H1 (cell line): ENCODE measurements around the gene PEAK1. TPM values are rescaled to one million over a fixed set of nuclear protein-coding genes. Genes with fewer than 3 reads are reported as not detected.

Source experiments
- CTCF ChIA-PET: fragments of 300-600 bp; sonication (Branson Sonifier 250); formaldehyde crosslinking; loops from one replicate; lab custom pipeline; 2021; ENCODE audit not compliant: partially characterized antibody; lab: Charles Lee
- POLR2A ChIA-PET: fragments of 300-600 bp; sonication (Branson Sonifier 250); formaldehyde crosslinking; loops from one replicate; lab custom pipeline; 2021; ENCODE audit warnings: inconsistent platforms; ENCODE audit not compliant: partially characterized antibody; lab: Charles Lee
- DNase-seq, 2 experiments: peaks; one replicate each; pipeline versions ENCODE4 v3.0.0 to v3.0.0-alpha.2; 2010 to 2022; ENCODE audit warnings: low spot score in 2 of 2, low read depth in 1 of 2, mixed read lengths in 1 of 2
- FAIRE-seq: peaks from 2 replicates; lab custom pipeline; 2011; peaks lifted over from hg19 to GRCh38; lab: Jason Lieb, UNC
- H2AFZ ChIP-seq: 2 replicates; pipeline ENCODE4 v1.8.1; 2012; ENCODE audit warnings: low read length, inconsistent platforms
- H2AK5ac ChIP-seq: 2 replicates; pipeline ENCODE4 v1.6.1; 2013; ENCODE audit warnings: low read depth, low read length
- H2BK120ac ChIP-seq: replicated peaks from 2 replicates; pipeline ENCODE3; 2013; ENCODE audit warnings: low read depth, low read length, inconsistent platforms
- H2BK12ac ChIP-seq: 2 replicates; pipeline ENCODE4 v1.6.1; 2013; ENCODE audit warnings: low read depth, low read length
- H2BK15ac ChIP-seq: 2 replicates; pipeline ENCODE4 v1.6.1; 2013; ENCODE audit warnings: low read length
- H2BK20ac ChIP-seq: 2 replicates; pipeline ENCODE4 v1.6.1; 2013; ENCODE audit warnings: low read length
- H2BK5ac ChIP-seq: 2 replicates; pipeline ENCODE4 v1.6.1; 2013; ENCODE audit warnings: low read depth, low read length
- H3K14ac ChIP-seq: 2 replicates; pipeline ENCODE4 v1.6.1; 2013; ENCODE audit warnings: inconsistent platforms; ENCODE audit not compliant: insufficient read length
- H3K18ac ChIP-seq: 2 replicates; pipeline ENCODE4 v1.6.1; 2013; ENCODE audit warnings: low read length; ENCODE audit errors: extremely low read depth
- H3K23ac ChIP-seq: 2 replicates; pipeline ENCODE4 v1.6.1; 2013; ENCODE audit warnings: inconsistent platforms; ENCODE audit not compliant: insufficient read length
- H3K23me2 ChIP-seq: 2 replicates; pipeline ENCODE4 v1.6.1; 2013; ENCODE audit warnings: low read depth, low read length
- H3K27ac ChIP-seq: 2 replicates; pipeline ENCODE4 v1.6.1; 2011; ENCODE audit warnings: low read depth, low read length, inconsistent platforms
- H3K27me3 ChIP-seq, 4 experiments: replicated peaks in 1 of 4; 1 replicate in 1 of 4; 2 replicates in 3 of 4; pipeline versions ENCODE4 v1.6.1 to v1.8.1; 2011 to 2013; ENCODE audit warnings: low read length in 3 of 4, mild to moderate bottlenecking in 3 of 4, inconsistent platforms in 2 of 4, mixed read lengths in 2 of 4, moderate library complexity in 1 of 4; ENCODE audit not compliant: control insufficient read depth in 3 of 4, insufficient read depth in 3 of 4; ENCODE audit errors: extremely low read depth in 1 of 4
- H3K36me3 ChIP-seq, 4 experiments: 2 replicates each; pipeline versions ENCODE4 v1.6.1 to v1.8.1; 2011 to 2013; ENCODE audit warnings: mild to moderate bottlenecking in 4 of 4, low read length in 3 of 4, moderate library complexity in 2 of 4, control low read depth in 1 of 4, inconsistent platforms in 1 of 4; ENCODE audit not compliant: insufficient read depth in 4 of 4, control insufficient read depth in 2 of 4
- H3K4ac ChIP-seq: replicated peaks from 2 replicates; pipeline ENCODE3; 2013; ENCODE audit warnings: low read length, low read depth, mixed read lengths, inconsistent platforms; ENCODE audit not compliant: insufficient read length
- H3K4me1 ChIP-seq, 4 experiments: replicated peaks in 1 of 4; 1 replicate in 1 of 4; 2 replicates in 3 of 4; pipeline versions ENCODE4 v1.6.1 to v1.8.1; 2011 to 2013; ENCODE audit warnings: low read length in 3 of 4, inconsistent platforms in 2 of 4, mixed read lengths in 1 of 4; ENCODE audit not compliant: insufficient read depth in 4 of 4, control insufficient read depth in 3 of 4
- H3K4me2 ChIP-seq, 2 experiments: 2 replicates each; pipeline versions ENCODE4 v1.6.1 to v1.8.1; 2011 to 2013; ENCODE audit warnings: low read depth in 2 of 2, low read length in 2 of 2, control low read depth in 1 of 2, inconsistent platforms in 1 of 2, mild to moderate bottlenecking in 1 of 2; ENCODE audit not compliant: insufficient read depth in 1 of 2
- H3K4me3 ChIP-seq, 4 experiments: fragments of 200-600, 300-600 bp in 1 of 4; sonication (generic), shearing (Covaris generic), sonication (Bioruptor Twin) in 1 of 4; 2 replicates each; pipeline versions ENCODE4 v1.5.1 to v1.8.1; 2011 to 2016; ENCODE audit warnings: low read length in 4 of 4, low read depth in 3 of 4, control low read depth in 2 of 4, inconsistent platforms in 2 of 4, mild to moderate bottlenecking in 2 of 4, mixed read lengths in 1 of 4, moderate library complexity in 1 of 4; ENCODE audit not compliant: insufficient read depth in 2 of 4; ENCODE audit errors: extremely low read depth in 1 of 4
- H3K56ac ChIP-seq: replicated peaks from 2 replicates; pipeline ENCODE3; 2013; ENCODE audit warnings: low read depth, mild to moderate bottlenecking, mixed read lengths, low read length, inconsistent platforms; ENCODE audit not compliant: insufficient read length
- H3K79me1 ChIP-seq: 2 replicates; pipeline ENCODE4 v1.6.1; 2013; ENCODE audit warnings: low read depth, low read length, control low read depth
- H3K79me2 ChIP-seq, 2 experiments: 2 replicates each; pipeline versions ENCODE4 v1.6.1 to v1.8.1; 2012 to 2013; ENCODE audit warnings: low read length in 2 of 2, mild to moderate bottlenecking in 2 of 2, inconsistent platforms in 1 of 2; ENCODE audit not compliant: insufficient read depth in 2 of 2, control insufficient read depth in 1 of 2
- H3K9ac ChIP-seq, 4 experiments: replicated peaks in 1 of 4; 1 replicate in 1 of 4; 2 replicates in 3 of 4; pipeline versions ENCODE4 v1.6.1 to v1.8.1; 2011 to 2013; ENCODE audit warnings: low read depth in 3 of 4, low read length in 3 of 4, control low read depth in 2 of 4, mild to moderate bottlenecking in 2 of 4, moderate library complexity in 2 of 4, inconsistent platforms in 1 of 4; ENCODE audit errors: extremely low read depth in 1 of 4
- H3K9me3 ChIP-seq, 2 experiments: 2 replicates each; pipeline versions ENCODE4 v1.6.1 to v1.8.1; 2012 to 2013; ENCODE audit warnings: mild to moderate bottlenecking in 2 of 2, moderate library complexity in 2 of 2, control low read depth in 1 of 2, inconsistent platforms in 1 of 2, low read depth in 1 of 2, low read length in 1 of 2, mixed read lengths in 1 of 2; ENCODE audit not compliant: insufficient read depth in 2 of 2
- H4K20me1 ChIP-seq, 2 experiments: replicated peaks in 1 of 2; 2 replicates each; pipeline versions ENCODE3 to v1.8.1; 2011 to 2013; ENCODE audit warnings: inconsistent platforms in 2 of 2, low read length in 2 of 2, mild to moderate bottlenecking in 1 of 2; ENCODE audit not compliant: insufficient read depth in 2 of 2, control insufficient read depth in 1 of 2
- H4K5ac ChIP-seq: 2 replicates; pipeline ENCODE4 v1.6.1; 2013; ENCODE audit warnings: low read length, low read depth, mixed read lengths, inconsistent platforms; ENCODE audit not compliant: insufficient read length
- H4K8ac ChIP-seq: 2 replicates; pipeline ENCODE4 v1.8.0; 2013; ENCODE audit warnings: mild to moderate bottlenecking, moderate library complexity, low read length, inconsistent platforms; ENCODE audit not compliant: insufficient read depth; ENCODE audit errors: extremely low read depth
- H4K91ac ChIP-seq: replicated peaks from 2 replicates; pipeline ENCODE3; 2013; ENCODE audit warnings: low read length, mixed read lengths, inconsistent platforms; ENCODE audit not compliant: insufficient read length
- ATF3 ChIP-seq: IDR thresholded peaks from 2 replicates; pipeline ENCODE4 v1.6.1; 2011; ENCODE audit warnings: low read depth, mild to moderate bottlenecking, low read length; ENCODE audit not compliant: insufficient read depth
- BRCA1 ChIP-seq: IDR thresholded peaks from 2 replicates; pipeline ENCODE4 v1.6.1; 2012; ENCODE audit warnings: low read depth, low read length, improper control_type of control experiment
- CBX8 ChIP-seq: fragments of 300-800, 300-1000 bp; sonication (generic); IDR thresholded peaks from 2 replicates; pipeline ENCODE4 v1.7.1; 2016; ENCODE audit warnings: low read depth, low read length, borderline replicate concordance
- CTBP2 ChIP-seq: IDR thresholded peaks from 2 replicates; pipeline ENCODE4 v1.7.0; 2011; ENCODE audit warnings: borderline replicate concordance, mild to moderate bottlenecking, moderate library complexity, mixed read lengths, low read length; ENCODE audit not compliant: insufficient read depth, insufficient read length
- HDAC2 ChIP-seq, 2 experiments: fragments of 300-600 bp in 1 of 2; sonication (generic) in 1 of 2; IDR thresholded peaks; 2 replicates each; pipeline ENCODE4 v1.6.1; 2011 to 2012; ENCODE audit warnings: low read depth in 2 of 2, low read length in 2 of 2, mild to moderate bottlenecking in 2 of 2, moderate library complexity in 2 of 2, borderline replicate concordance in 1 of 2, inconsistent platforms in 1 of 2
- KDM1A ChIP-seq: fragments of 200-600, 300-600 bp; sonication (generic); IDR thresholded peaks from 2 replicates; pipeline ENCODE4 v1.7.1; 2016; ENCODE audit warnings: mild to moderate bottlenecking, low read length, borderline replicate concordance
- MAFK ChIP-seq: IDR thresholded peaks from 2 replicates; pipeline ENCODE4 v1.6.1; 2012; ENCODE audit warnings: low read depth, mild to moderate bottlenecking, improper control_type of control experiment, low read length
- NANOG ChIP-seq: IDR thresholded peaks from 2 replicates; pipeline ENCODE4 v1.6.1; 2011; ENCODE audit warnings: low read length, low read depth, mild to moderate bottlenecking, inconsistent platforms; ENCODE audit not compliant: insufficient read depth, poor library complexity, severe bottlenecking
- RNF2 ChIP-seq: fragments of 200-900, 300-1000 bp; sonication (generic); IDR thresholded peaks from 2 replicates; pipeline ENCODE4 v1.7.1; 2016; ENCODE audit warnings: borderline replicate concordance, low read depth, mild to moderate bottlenecking, antibody characterized with exemption, low read length; ENCODE audit not compliant: poor library complexity, severe bottlenecking; ENCODE audit errors: missing control alignments
- SP4 ChIP-seq: IDR thresholded peaks from 2 replicates; pipeline ENCODE4 v1.6.1; 2012; ENCODE audit warnings: low read length, inconsistent platforms
- WGBS, 2 experiments: shearing (Covaris generic) in 1 of 2; methylation state at CpG; one replicate each; pipeline versions ENCODE4 v1.1.6 to v1.1.7; 2013 to 2015; ENCODE audit warnings: low lambda C conversion rate in 2 of 2, mixed read lengths in 2 of 2, inconsistent platforms in 1 of 2, low coverage in 1 of 2, missing lambda C conversion rate in 1 of 2; ENCODE audit not compliant: insufficient replicate concordance in 2 of 2, insufficient coverage in 1 of 2, insufficient read length in 1 of 2; ENCODE audit errors: extremely low coverage in 1 of 2, missing lambda C conversion rate in 1 of 2; 5-methylcytosine and 5-hydroxymethylcytosine counted together
- polyA plus RNA-seq, 7 experiments: library from polyadenylated mRNA; depleted of rRNA in 3 of 7; stranded (reverse) in 5 of 7; unstranded in 2 of 7; fragments of >200 nt in 5 of 7; fragments of 200-250 nt in 2 of 7; gene quantifications; 1 replicate in 5 of 7; 2 replicates in 1 of 7; 4 replicates in 1 of 7; pipeline versions ENCODE4 v1.2.1 to v1.2.3, GENCODE V29; 2011 to 2013; ENCODE audit warnings: missing spikeins in 2 of 7, mixed read lengths in 2 of 7
- total RNA-seq: library from RNA; stranded (reverse); fragmentation: NEBNext Ultra II Directional; extraction: Animal tissue kit (Norgen Biotek cat#: 25700); gene quantifications from 2 replicates; pipeline ENCODE4 v1.2.1, GENCODE V29; 2021

Gene PEAK1
- total and polyA plus RNA-seq, 2 of the 8 experiments (the other 6 are each of a cell fraction or from before 2014, with no cell fraction given) = 8.8 to 44.8 TPM

- Histone ChIP-seq H4K5ac (no peak overlapping the region), H2BK15ac (no peak overlapping the region), H3K27ac (no peak overlapping the region), H2BK20ac (no peak overlapping the region), H3K9ac (no peak overlapping the region), H3K27me3 (no peaks in the 10 kb centered on the region), H3K9me3 (no peaks in the 10 kb centered on the region), H3K14ac (no peak overlapping the region), H3K4me1 (peaks cover 0 to 7% (median 2%) of the 10 kb centered on the region in 4 experiments; a peak in 4 of 7 replicates), H3K56ac (no peak overlapping the region), H2BK12ac (no peak overlapping the region), H3K4me3 (no peak overlapping the region), H2AK5ac (no peak overlapping the region), H4K91ac (no peak overlapping the region), H3K18ac (no peak overlapping the region), H3K79me2 (0 out of 4 replicates have a peak, but pooled peaks cover 0 to 7% of the 10 kb centered on the region in 2 experiments), H2BK120ac (no peak overlapping the region), H4K20me1 (peaks cover 0 to 3% of the 10 kb centered on the region in 2 experiments), H2BK5ac (no peak overlapping the region), H3K4me2 (no peak overlapping the region), H3K79me1 (no peaks in the 10 kb centered on the region), H4K8ac (no peak overlapping the region), H2AFZ (no peak overlapping the region), H3K23me2 (no peaks in the 10 kb centered on the region; the same call in 1 of the 2 replicates), H3K4ac (no peak overlapping the region), H3K36me3 (no peaks in the 10 kb centered on the region), H3K23ac (no peak overlapping the region)
- DNase-seq (no peak), FAIRE-seq (no peak)
- ChIA-PET CTCF (interaction anchor here (1.1 to 1.5 kb wide), 2 partner anchors 68 to 193 kb away, joined by 3 read pairs; partner anchors contain the start of gene PEAK1), POLR2A (interaction anchor here (0.6 kb wide), 1 partner anchor 85 kb away, joined by 4 read pairs; no protein-coding TSS in a partner anchor)
- 93% methylated on average over 1 of the region's 1 CpG; no CpG with 5 or more reads in 1 of the 2 experiments for WGBS, 2 experiments
- TF ChIP-seq KDM1A (no peak), CBX8 (no peak), HDAC2 (IDR thresholded peaks at IDR 0.05; ENCODE audit: borderline replicate concordance in 1 of 2, low read depth in 2 of 2, low read length in 2 of 2) (no peak), SP4 (no peak), BRCA1 (no peak), MAFK (no peak), NANOG (no peak), RNF2 (no peak), CTBP2 (no peak), ATF3 (no peak)
Observed at GRCh38 chr15:77350792-77351191, 69.1 kb downstream of the PEAK1 start.
